HG02642 (cell line): ENCODE measurements around the gene ZNF189.
A peak's percentile ranks its signal among the peaks of the same experiment; 100 is the strongest.
"Not testable (repeated sequence)": the region's sequence is repeated elsewhere in the genome, so short reads cannot be mapped to it uniquely, and the experiment has no call there.

Experiments
- ATAC-seq: cut with Tn5 transposase; IDR thresholded peaks from one replicate; pipeline ENCODE4 v1.9.1; 2021; ENCODE audit warnings: mild to moderate bottlenecking; ENCODE audit not compliant: unreplicated experiment, poor library complexity

ZNF189 gene

GRCh38 chr9:101376111-101376848 is 22.4 kb upstream of the ZNF189 start:
- ATAC-seq = no peak

GRCh38 chr9:101380295-101380694 is 18.4 kb upstream of the ZNF189 start:
- no peak for ATAC-seq

- ATAC-seq = no peak
Observed at GRCh38 chr9:101381118-101381517, 17.5 kb upstream of the ZNF189 start.

- no peak for ATAC-seq
Observed at GRCh38 chr9:101381833-101382342, 16.8 kb upstream of the ZNF189 start.

- ATAC-seq = no peak
Observed at GRCh38 chr9:101383361-101383760, 15.3 kb upstream of the ZNF189 start.

GRCh38 chr9:101384873-101385536 is 13.6 kb upstream of the ZNF189 start, which contains the start of gene BAAT:
BAAT (minus strand) TSS chr9:101385006; CDS start chr9:101371404, 13,602 bp downstream.
- ATAC-seq = not testable (repeated sequence)

- ATAC-seq = peak; percentile 76
Observed at GRCh38 chr9:101387871-101388506, 10.7 kb upstream of the ZNF189 start.

- no peak for ATAC-seq
Observed at GRCh38 chr9:101388507-101388993, 10.1 kb upstream of the ZNF189 start.

GRCh38 chr9:101393135-101393534 is 5.5 kb upstream of the ZNF189 start:
- no peak for ATAC-seq

- no peak for ATAC-seq
Observed at GRCh38 chr9:101394687-101395086, 4.0 kb upstream of the ZNF189 start.

GRCh38 chr9:101397746-101398067 is 944 bp upstream of the ZNF189 start:
- no peak for ATAC-seq

- peak; percentile 12 for ATAC-seq
Observed at GRCh38 chr9:101398930-101399642, 435 bp downstream of the ZNF189 start.

GRCh38 chr9:101399643-101399970 is 956 bp downstream of the ZNF189 start:
- ATAC-seq = no peak

- ATAC-seq = no peak
Observed at GRCh38 chr9:101400120-101400519, 1.5 kb downstream of the ZNF189 start.

- ATAC-seq = no peak
Observed at GRCh38 chr9:101403516-101404285, 5.0 kb downstream of the ZNF189 start.

- ATAC-seq = no peak
Observed at GRCh38 chr9:101408374-101409078, 9.9 kb downstream of the ZNF189 start.

- ATAC-seq = no peak
Observed at GRCh38 chr9:101409079-101409477, 10.4 kb downstream of the ZNF189 start.

- ATAC-seq = no peak
Observed at GRCh38 chr9:101414839-101415238, 16.2 kb downstream of the ZNF189 start.

- ATAC-seq = no peak
Observed at GRCh38 chr9:101415578-101415977, 16.9 kb downstream of the ZNF189 start.
